GM21447 (cell line): ENCODE results near the gene DOCK1.
"Not testable (repeated sequence)": the region's sequence is repeated elsewhere in the genome, so short reads cannot be mapped to it uniquely, and the experiment has no call there.

Source experiments
- ATAC-seq: cut with Tn5 transposase; IDR thresholded peaks from one replicate; pipeline ENCODE4 v1.9.1; 2021; ENCODE audit not compliant: unreplicated experiment

DOCK1 gene

DNA sequence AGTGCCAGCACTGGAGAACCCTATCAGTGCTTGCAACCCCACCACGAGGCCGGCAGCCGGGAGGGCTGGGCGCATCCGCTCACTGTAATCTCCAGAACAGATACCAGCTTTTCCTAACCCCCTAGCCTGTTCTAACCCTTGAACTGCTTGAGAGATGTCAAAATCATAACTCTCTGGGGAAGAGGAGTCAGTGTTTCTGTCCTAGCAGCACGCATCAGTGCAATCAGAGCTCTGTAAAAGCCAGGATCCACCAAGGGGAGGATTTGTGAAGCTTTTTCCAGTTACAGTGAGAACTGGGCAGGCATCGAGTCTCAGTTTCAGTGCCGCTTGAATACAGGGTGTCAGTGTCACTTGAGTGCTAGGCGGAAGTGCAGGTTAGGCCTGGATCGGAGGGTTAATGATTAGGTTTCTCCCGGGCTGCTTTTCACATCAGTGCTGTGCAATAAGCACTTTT lies 395.7 kb downstream of the DOCK1 start:
- no peak for ATAC-seq

DNA sequence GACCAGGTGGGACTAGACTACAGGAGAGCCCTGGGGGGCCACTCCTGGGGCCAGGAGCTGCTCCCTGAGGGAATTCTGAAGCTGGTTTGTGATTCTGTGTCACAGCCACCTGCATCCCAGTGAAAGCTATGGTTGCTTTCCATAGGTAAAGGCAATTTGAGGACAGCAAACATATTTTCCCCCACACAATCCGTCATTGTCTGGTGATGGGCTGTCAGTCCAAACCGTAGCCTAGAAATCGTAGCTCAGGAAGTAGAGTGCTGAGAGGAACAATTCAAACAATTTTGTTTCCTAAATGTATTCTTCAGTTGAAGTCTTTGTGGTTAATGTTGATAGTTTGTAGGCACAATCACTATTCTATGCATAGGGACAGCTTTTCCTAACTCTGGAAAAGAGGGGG lies 397.1 kb downstream of the DOCK1 start:
- ATAC-seq, result no peak

DNA sequence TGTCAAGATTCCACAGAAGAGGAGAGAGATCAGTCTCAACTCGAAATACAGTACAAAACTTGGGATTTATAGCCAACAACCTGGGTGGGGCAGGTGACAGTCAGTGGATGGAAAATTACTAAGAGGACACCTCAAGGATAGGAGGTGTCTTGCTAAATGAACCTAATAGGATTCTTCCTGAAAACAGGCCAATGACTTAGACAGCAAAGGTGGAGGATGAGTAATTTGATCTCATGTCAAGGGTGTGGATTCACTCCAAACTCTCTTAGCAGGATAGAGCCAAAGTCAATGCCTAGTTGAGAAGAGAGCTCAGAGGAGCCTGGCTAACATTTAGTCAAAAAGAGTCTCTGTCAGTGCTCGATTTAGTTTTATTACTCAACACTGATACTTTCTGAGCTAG lies 397.9 kb downstream of the DOCK1 start:
- no peak for ATAC-seq

DNA sequence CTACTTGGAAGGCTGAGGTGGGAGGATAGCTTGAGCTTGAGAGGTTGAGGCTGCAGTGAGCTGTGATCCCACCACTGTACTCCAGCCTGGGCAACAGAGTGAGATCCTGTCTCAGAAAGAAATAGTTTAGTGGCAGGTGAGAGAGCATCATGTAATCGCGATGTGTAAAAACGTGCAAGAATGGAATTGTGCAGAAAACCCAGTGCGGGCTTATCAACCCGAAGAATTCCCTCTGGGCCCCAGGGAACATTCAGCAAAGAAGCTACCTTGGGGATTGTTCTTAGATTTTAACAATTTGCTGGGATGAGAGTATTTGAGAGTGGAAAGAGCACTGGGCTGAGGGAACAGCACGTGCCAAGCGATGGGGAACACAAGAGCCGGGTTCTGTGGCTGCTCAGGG lies 398.5 kb downstream of the DOCK1 start:
- no peak for ATAC-seq

GRCh38 chr10:127306479-127306878 lies 401.3 kb downstream of the DOCK1 start:
- no peak for ATAC-seq

GRCh38 chr10:127307338-127307737 lies 402.1 kb downstream of the DOCK1 start:
- ATAC-seq, result no peak

- ATAC-seq, result no peak
Observed at GRCh38 chr10:127308031-127308430, 402.8 kb downstream of the DOCK1 start.

GRCh38 chr10:127309619-127310018 lies 404.4 kb downstream of the DOCK1 start:
- not testable (repeated sequence) for ATAC-seq

- ATAC-seq, result no peak
Observed at GRCh38 chr10:127310430-127310829, 405.2 kb downstream of the DOCK1 start.

- ATAC-seq, result no peak
Observed at GRCh38 chr10:127310923-127311322, 405.7 kb downstream of the DOCK1 start.

- ATAC-seq, result no peak
Observed at GRCh38 chr10:127313996-127314700, 408.9 kb downstream of the DOCK1 start.

- ATAC-seq, result no peak
Observed at GRCh38 chr10:127314797-127315196, 409.6 kb downstream of the DOCK1 start.

DNA sequence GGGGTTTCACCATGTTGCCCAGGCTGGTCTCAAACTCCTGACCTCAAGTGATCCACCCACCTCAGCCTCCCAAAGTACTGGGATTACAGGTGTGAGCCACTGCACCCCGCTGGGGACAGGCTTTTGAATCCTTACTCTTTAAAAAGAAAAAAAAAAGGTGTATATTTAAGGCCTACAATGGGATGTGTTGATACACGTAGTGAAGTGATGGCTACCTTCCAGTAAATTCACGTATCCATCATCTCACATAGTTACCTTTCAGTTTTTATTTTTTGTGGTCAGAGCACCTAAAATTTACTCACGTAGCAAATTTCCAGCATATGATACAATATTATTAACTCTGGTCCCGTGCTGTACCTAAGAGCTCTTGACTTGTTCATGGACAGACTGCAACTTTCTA lies 410.7 kb downstream of the DOCK1 start:
- ATAC-seq, result no peak

DNA sequence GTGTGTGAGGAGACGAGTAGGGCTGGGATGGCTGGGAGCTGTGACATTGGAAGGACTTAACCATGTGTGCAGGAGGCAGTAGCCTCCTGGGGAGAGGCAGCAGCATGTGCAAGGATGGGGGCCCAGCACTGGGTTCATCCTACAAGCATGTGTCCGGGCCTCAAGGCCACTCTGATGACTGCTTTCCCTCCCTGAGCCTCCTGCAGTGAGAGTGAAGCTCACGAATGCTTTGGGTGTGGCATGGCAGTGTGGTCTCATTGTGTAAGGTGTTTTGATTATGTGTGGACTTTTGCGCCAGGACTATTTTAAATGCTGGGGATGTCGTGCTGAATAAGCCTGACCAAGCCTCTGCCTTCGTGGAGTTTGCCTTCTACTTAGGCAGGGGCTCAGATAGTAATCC lies 413.2 kb downstream of the DOCK1 start:
- ATAC-seq, result no peak

DNA sequence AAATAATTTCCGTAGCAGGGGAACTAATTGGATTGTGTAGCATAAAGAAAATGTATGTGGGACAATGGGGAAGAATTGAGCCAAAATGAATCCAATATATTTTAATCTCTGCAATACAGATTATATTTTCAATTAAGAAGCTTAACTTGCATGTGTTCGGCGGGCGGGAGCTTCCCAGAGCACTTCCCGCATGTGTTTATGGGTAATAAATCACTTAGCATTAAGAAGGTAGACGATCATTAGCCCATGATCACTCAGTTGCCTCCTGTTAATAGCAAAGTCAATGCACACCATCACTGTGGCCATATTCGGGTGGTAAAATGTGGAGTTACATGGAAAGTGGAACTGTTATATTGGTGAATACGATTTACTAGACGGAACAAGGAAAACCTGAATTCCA lies 414.0 kb downstream of the DOCK1 start:
- no peak for ATAC-seq

GRCh38 chr10:127319691-127320090 lies 414.5 kb downstream of the DOCK1 start:
- ATAC-seq, result no peak

DNA sequence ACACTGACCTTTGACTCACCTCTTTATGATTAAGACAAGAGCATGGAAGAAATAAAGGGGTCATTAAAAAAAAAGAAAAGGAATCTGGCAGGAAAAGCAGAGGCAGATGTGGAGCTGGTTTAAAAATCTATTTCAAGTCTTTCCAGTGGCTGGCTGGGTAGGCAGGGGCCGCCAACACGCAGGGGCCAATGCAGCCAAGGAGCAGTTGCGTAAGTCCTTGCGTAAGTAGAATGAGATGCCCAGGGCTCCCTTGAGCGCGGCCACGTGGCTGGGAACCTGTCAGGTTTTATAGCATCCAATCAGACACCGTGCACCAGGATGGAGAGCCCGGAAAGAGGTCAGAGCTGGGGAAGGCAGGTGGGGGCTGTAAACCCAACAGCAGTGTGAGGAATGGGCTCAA lies 414.9 kb downstream of the DOCK1 start:
- no peak for ATAC-seq

DNA sequence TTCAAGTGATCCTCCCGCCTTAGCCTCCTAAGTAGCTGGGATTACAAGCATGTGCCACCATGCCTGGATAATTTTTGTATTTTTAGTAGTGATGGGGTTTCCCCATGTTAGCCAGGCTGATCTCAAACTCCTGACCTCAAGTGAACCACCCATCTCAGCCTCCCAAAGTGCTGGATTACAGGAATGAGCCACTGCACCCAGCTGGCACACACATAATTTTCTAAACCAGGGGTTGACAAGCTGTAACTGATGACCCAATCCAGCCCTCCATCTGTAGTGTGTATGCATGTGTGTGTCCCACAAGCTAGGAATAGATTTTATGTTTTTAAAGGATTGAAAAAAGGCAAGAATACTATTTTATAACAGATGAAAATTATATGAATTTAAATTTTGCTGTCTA lies 417.1 kb downstream of the DOCK1 start:
- ATAC-seq, result no peak

GRCh38 chr10:127325506-127325905 lies 420.3 kb downstream of the DOCK1 start:
- ATAC-seq, result no peak

DNA sequence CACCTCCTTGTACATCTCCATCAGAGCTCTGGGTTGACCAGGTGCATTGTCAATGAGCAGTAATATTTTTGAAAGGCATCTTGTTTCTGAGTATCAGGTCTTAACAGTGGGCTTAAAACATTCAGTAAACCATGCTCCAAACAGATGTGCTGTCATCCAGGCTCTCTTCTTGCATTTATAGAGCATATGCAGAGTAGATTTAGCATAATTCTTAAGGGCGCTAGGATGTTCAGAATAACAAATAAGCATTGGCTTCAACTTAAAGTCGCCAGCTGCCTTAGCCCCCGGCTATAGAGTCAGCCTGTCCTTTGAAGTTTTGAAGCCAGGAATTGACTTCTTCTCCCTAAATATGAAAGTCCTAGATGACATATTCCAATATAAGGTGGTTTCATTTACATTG lies 421.7 kb downstream of the DOCK1 start:
- ATAC-seq, result no peak

GRCh38 chr10:127331696-127332095 lies 426.5 kb downstream of the DOCK1 start:
- ATAC-seq, result no peak

GRCh38 chr10:127332631-127333030 lies 427.4 kb downstream of the DOCK1 start:
- ATAC-seq, result no peak

DNA sequence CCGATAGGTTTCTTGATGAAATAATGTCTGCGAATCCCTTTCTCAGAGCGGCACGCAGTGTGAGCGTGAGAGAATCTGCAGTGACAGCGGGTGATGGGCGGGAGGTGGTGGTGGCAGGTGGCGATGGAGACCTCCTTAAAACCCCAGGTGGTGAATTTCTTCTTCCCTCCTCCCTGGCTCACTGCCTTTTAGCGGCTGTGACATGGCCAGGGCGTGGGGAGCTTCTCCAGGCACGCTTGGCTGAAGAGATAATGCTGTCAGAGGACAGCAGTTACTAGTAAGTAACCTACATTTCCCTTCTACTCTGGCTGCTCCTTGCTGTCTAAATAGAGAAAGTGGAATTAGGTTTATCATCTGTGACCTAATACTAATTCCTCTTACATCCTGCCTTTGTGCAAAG lies 432.6 kb downstream of the DOCK1 start:
- no peak for ATAC-seq
